Measurements from ENCODE around the gene KRT15. TPM values are rescaled to one million over a fixed set of nuclear protein-coding genes. Genes with fewer than 3 reads are reported as not detected.

Gene KRT15
- total RNA-seq = not detected

DNA sequence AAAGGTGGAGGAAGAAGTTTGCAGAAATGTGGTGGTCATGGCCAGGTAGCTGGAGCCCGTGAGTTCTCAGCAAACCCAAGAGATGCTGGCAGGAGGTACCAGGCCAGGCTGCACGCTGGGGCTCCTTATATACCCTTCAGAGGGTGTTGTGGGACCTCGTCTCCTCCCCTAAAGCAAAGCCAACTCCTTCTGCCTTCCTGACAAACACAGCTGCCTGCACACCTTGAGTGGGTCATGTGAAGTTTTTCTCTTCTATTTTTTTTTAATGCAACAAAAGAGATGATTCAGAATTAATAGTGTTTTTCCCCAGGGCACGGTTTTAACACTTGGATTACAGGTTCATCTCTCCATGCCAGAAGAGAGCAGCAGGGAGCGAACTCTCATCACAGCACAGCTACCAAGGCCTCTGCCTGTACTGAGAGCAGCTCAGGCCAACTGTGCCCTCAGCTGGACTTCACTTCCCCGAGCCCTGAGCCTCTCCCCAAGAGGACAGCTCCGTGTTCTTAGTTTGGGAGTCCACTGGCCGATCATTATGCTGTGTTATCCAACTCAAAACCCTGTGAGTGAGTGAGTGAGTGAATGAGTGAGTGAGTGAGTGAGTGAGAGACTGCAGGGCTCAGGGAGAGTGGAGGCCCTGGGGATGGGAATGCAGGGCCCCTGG is at the start of gene KRT15:
Gene KRT15 (minus strand): TSS at position 102 of the 661 bp plus-strand sequence. CDS start 63 bp downstream, at position 39.
- no peaks in the 10 kb centered on the region for H3K36me3 Mint-ChIP-seq (ENCODE audit: insufficient read depth)
- no peaks in the 10 kb centered on the region for H3K9me3 Mint-ChIP-seq
- H3K27me3 Mint-ChIP-seq (ENCODE audit: low read depth) = peaks cover 2% of the 10 kb centered on the region
- ATAC-seq = no peak
- H3K4me1 Mint-ChIP-seq (ENCODE audit: low read depth) = no peaks in the 10 kb centered on the region
- no peak for DNase-seq
- no peak within 1 kb of the TSS for H3K4me3 Mint-ChIP-seq

DNA sequence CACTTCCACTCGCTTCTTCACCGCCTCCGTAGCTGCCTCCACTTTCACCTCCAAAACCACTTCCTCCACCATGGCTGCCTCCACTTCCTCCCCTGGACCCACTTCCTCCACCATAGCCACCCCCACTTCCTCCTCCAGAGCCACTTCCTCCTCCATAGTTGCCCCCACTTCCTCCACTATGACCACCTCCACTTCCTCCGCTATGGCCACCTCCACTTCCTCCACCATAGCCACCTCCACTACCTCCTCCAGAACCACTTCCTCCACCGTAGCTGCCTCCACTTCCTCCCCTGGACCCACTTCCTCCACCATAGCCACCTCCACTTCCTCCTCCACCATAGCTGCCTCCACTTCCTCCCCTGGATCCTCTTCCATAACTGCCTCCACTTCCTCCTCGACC is 48.6 kb upstream of the KRT15 start:
- no peaks in the 10 kb centered on the region for H3K36me3 Mint-ChIP-seq (ENCODE audit: insufficient read depth)
- peaks cover 7% of the 10 kb centered on the region for H3K9me3 Mint-ChIP-seq
- peaks cover 5% of the 10 kb centered on the region for H3K4me1 Mint-ChIP-seq (ENCODE audit: low read depth)
- DNase-seq (no peak), ATAC-seq (no peak)
- H3K4me3 Mint-ChIP-seq = no peak overlapping the region
- H3K27me3 Mint-ChIP-seq (ENCODE audit: low read depth) = peaks cover 17% of the 10 kb centered on the region

DNA sequence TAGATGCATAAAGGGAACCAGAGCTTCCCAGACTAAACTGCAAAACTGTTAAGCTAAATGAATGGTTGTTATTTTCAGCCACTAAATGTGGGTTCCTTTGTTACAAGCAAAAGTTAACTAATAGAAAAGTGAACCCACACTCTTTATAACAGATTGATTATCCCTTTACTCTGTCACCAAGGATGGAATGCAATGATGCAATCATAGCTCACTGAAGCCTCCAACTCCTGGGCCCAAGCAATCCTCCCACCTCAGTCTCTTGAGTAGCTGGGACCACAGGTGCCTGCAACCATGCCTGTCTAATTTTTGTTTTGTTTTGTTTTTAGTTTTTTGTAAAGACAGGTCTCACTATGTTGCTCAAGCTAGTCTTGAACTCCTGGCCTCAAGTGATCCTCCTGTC is 46.6 kb upstream of the KRT15 start:
- no peak for ATAC-seq

DNA sequence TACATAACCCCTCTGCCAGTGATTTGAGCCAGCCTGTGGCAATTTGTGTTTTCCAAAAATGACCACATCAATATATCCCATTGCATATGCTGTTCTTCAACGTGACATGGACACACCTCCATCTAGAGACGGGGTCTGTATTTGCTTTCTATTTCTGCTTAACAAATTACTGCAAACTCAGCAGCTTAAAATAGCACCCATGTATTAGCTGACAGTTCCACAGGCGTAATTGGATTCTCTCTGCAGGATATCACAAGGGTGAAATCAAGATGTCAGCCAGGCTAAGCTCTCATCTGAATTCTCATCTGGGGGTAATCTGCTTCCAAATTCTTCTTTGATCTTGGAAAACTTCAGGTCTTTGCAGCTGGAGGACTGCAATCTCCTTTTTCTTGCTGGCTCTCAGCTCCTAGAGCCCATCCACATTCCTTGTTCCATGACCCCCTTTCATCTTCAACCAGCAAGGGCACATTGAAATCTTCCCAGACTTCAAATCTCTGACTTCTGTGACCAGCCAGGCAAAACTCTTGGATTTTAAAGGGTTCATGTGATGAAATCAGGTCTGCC is 45.0 kb upstream of the KRT15 start:
- peaks cover 21% of the 10 kb centered on the region for H3K27me3 Mint-ChIP-seq (ENCODE audit: low read depth)
- H3K4me3 Mint-ChIP-seq = no peak overlapping the region
- ATAC-seq = no peak
- no peak for DNase-seq
- no peaks in the 10 kb centered on the region for H3K36me3 Mint-ChIP-seq (ENCODE audit: insufficient read depth)
- peaks cover 7% of the 10 kb centered on the region for H3K9me3 Mint-ChIP-seq
- peaks cover 5% of the 10 kb centered on the region for H3K4me1 Mint-ChIP-seq (ENCODE audit: low read depth)

More for the DNA sequence above, 46.6 kb upstream of the KRT15 start:
- Mint-ChIP-seq H3K9me3 (peaks cover 7% of the 10 kb centered on the region), H3K27me3 (ENCODE audit: low read depth) (peaks cover 14% of the 10 kb centered on the region), H3K4me1 (ENCODE audit: low read depth) (peaks cover 5% of the 10 kb centered on the region), H3K4me3 (no peak overlapping the region), H3K36me3 (ENCODE audit: insufficient read depth) (no peaks in the 10 kb centered on the region)
- DNase-seq = no peak

DNA sequence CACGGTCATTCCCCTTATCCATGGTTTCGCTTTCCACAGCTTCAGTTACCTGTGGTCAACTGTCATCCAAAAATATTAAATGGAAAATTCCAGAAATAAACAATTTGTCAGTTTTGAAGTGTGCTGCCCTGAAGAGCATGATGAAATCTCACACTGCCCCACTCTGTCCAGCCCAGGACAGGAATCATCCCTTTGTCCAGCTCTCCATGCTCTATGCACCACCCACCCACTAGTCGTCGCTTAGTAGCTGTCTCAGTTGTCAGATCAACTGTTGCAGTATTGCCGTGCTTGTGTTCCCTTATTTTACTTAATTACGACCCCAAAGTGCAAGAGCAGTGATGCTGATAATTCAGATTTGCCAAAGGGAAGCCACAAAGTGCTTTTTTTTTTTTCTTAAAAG is 42.9 kb upstream of the KRT15 start:
- no peak for ATAC-seq
- no peak overlapping the region for H3K4me3 Mint-ChIP-seq
- no peaks in the 10 kb centered on the region for H3K36me3 Mint-ChIP-seq (ENCODE audit: insufficient read depth)
- H3K4me1 Mint-ChIP-seq (ENCODE audit: low read depth) = no peaks in the 10 kb centered on the region
- DNase-seq = no peak
- H3K27me3 Mint-ChIP-seq (ENCODE audit: low read depth) = peaks cover 38% of the 10 kb centered on the region
- H3K9me3 Mint-ChIP-seq = no peaks in the 10 kb centered on the region

DNA sequence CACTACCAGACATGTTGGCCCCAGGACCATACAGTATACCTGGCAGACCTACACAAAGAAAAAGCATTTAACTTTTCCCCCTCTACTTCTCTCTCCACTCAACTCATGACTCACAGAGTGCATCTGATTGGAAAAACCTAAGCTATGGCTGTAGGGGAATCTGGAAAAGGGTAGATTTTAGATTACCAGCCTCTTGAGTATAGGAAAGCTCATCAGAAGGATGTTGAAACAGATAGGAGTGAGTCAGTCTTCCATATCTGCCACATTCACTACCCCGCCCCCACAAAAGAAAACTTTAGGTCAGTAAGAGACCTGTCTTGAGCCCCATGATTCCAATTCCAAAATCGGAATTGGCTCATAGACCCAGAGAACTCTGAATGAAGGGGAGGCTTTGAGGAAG is 40.9 kb upstream of the KRT15 start:
- Mint-ChIP-seq H3K27me3 (ENCODE audit: low read depth) (peaks cover 41% of the 10 kb centered on the region), H3K9me3 (no peaks in the 10 kb centered on the region), H3K36me3 (ENCODE audit: insufficient read depth) (no peaks in the 10 kb centered on the region), H3K4me1 (ENCODE audit: low read depth) (no peaks in the 10 kb centered on the region), H3K4me3 (no peak overlapping the region)
- DNase-seq = no peak
- no peak for ATAC-seq

DNA sequence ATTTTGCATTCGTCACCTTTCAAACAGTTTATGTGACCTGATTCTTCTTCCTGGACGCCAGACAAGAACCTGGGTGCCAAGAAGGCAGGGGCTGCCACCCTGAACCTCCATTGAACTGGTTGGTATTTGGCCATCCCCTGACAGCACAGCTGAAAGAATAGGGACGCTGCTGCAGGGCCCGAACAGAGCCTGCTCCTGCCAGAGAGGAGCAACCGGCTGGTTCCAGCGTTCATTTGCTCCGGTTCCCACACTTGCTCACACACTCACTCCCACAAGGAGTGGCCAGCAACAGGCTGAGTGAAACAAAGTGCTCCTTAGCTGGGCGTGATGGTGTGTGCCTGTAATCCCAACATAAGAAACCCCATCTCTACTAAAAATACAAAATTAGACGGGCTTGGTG is 38.2 kb upstream of the KRT15 start:
- H3K36me3 Mint-ChIP-seq (ENCODE audit: insufficient read depth) = no peaks in the 10 kb centered on the region
- peaks cover 45% of the 10 kb centered on the region for H3K27me3 Mint-ChIP-seq (ENCODE audit: low read depth)
- no peaks in the 10 kb centered on the region for H3K9me3 Mint-ChIP-seq
- H3K4me1 Mint-ChIP-seq (ENCODE audit: low read depth) = no peaks in the 10 kb centered on the region
- DNase-seq = no peak
- ATAC-seq = no peak
- H3K4me3 Mint-ChIP-seq = no peak overlapping the region

- ATAC-seq = no peak
- Mint-ChIP-seq H3K36me3 (ENCODE audit: insufficient read depth) (no peaks in the 10 kb centered on the region), H3K9me3 (no peaks in the 10 kb centered on the region), H3K27me3 (ENCODE audit: low read depth) (peaks cover 42% of the 10 kb centered on the region), H3K4me1 (ENCODE audit: low read depth) (no peaks in the 10 kb centered on the region), H3K4me3 (no peak overlapping the region)
- no peak for DNase-seq
These were observed 37.6 kb upstream of the KRT15 start for GRCh38 chr17:41556306-41556705.

DNA sequence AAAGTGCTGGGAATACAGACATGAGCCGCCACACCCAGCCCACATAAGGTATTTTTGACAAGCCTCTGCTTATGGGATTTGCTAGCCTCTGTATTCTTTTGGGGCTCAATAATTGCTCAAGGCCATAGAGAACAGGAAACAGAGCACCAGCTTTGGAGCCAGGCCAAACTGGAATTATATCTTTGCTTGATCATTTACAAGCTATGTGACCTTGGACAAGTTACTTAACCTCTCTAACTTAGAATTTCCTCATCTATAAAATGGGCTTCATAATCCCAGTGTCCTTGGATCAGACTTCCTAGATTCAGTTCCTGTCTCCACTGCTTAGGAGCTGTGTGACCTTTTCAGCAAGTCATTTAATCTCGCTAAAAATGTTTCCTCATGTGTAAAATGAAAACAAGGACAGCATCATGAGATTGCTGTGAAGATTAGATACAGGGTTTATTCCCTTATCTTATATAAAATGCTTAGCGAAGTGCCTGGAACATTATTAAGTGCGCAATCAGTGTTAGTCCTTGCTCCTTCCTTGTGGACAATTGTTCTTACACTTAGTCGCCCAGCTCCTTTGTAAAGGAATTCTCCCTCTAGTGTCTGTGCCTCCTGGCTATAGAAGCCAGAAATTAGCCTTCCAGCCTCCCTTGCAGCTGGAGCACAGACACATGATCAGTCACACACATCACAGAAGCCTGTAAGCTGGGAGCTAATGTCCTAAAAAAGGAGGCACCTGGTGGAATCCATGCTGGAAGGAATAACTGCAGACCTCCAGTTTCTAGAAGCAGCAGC is 36.6 kb upstream of the KRT15 start:
- Mint-ChIP-seq H3K4me3 (no peak overlapping the region), H3K36me3 (ENCODE audit: insufficient read depth) (no peaks in the 10 kb centered on the region), H3K4me1 (ENCODE audit: low read depth) (no peaks in the 10 kb centered on the region), H3K27me3 (ENCODE audit: low read depth) (peaks cover 41% of the 10 kb centered on the region), H3K9me3 (no peaks in the 10 kb centered on the region)
- ATAC-seq (no peak), DNase-seq (no peak)

GRCh38 chr17:41553987-41554680 is 35.4 kb upstream of the KRT15 start:
- peaks cover 6% of the 10 kb centered on the region for H3K4me1 Mint-ChIP-seq (ENCODE audit: low read depth)
- H3K36me3 Mint-ChIP-seq (ENCODE audit: insufficient read depth) = no peaks in the 10 kb centered on the region
- DNase-seq (no peak), ATAC-seq (no peak)
- H3K27me3 Mint-ChIP-seq (ENCODE audit: low read depth) = peaks cover 36% of the 10 kb centered on the region
- no peaks in the 10 kb centered on the region for H3K9me3 Mint-ChIP-seq
- H3K4me3 Mint-ChIP-seq = no peak overlapping the region

DNA sequence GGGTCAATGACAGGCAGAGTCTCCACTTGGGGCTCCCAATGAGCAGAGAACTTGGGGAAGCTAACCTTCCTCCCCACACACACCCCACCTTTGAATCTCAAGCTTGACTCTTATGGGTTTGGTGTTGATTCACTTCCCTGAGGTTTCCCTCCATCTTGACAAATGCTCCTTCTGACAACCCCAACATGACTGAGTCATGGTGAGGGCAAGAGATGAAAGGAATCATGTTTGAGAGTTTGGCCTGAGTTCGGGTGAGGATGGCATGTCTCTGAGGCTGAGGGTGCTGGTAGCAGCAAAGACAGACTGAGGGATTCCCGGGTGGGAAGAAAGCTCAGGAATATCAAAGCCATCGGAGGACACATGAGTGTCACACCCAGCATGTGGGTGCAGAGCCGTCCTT is 34.5 kb upstream of the KRT15 start:
- peaks cover 30% of the 10 kb centered on the region for H3K27me3 Mint-ChIP-seq (ENCODE audit: low read depth)
- H3K36me3 Mint-ChIP-seq (ENCODE audit: insufficient read depth) = no peaks in the 10 kb centered on the region
- peaks cover 14% of the 10 kb centered on the region for H3K4me1 Mint-ChIP-seq (ENCODE audit: low read depth)
- no peak overlapping the region for H3K4me3 Mint-ChIP-seq
- ATAC-seq = no peak
- H3K9me3 Mint-ChIP-seq = no peaks in the 10 kb centered on the region
- no peak for DNase-seq

- no peak for ATAC-seq
- peaks cover 26% of the 10 kb centered on the region for H3K27me3 Mint-ChIP-seq (ENCODE audit: low read depth)
- DNase-seq = no peak
- H3K36me3 Mint-ChIP-seq (ENCODE audit: insufficient read depth) = no peaks in the 10 kb centered on the region
- H3K4me1 Mint-ChIP-seq (ENCODE audit: low read depth) = peaks cover 21% of the 10 kb centered on the region
- H3K4me3 Mint-ChIP-seq = no peak overlapping the region
- no peaks in the 10 kb centered on the region for H3K9me3 Mint-ChIP-seq
These were observed 33.8 kb upstream of the KRT15 start for GRCh38 chr17:41552455-41552854.

- Mint-ChIP-seq H3K36me3 (ENCODE audit: insufficient read depth) (no peaks in the 10 kb centered on the region), H3K9me3 (peaks cover 8% of the 10 kb centered on the region), H3K4me3 (no peak overlapping the region), H3K27me3 (ENCODE audit: low read depth) (peaks cover 17% of the 10 kb centered on the region), H3K4me1 (ENCODE audit: low read depth) (peaks cover 21% of the 10 kb centered on the region)
- no peak for ATAC-seq
- no peak for DNase-seq
These were observed 32.7 kb upstream of the KRT15 start for GRCh38 chr17:41551365-41551764.

DNA sequence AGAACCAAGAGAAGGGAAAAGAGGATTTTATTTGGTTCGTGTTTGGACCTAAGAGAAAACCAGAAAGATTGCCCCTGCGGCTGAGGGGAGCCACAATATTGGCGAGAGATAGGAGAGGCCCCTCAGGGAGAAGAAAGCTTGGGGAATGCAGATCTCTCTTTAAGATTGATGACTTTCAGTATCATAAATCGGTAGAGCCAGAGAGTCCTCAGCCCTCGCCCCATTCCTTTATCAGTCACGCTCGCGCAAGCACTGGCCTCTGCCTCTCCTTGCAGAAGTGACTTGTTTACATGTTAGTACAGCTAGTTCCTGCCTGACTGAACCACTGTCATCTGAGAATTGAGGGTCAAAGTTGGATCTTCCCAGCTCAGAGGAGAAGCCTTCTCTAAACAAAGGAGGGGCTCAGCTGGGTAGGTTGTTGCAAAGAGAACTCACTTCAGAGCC is 30.9 kb upstream of the KRT15 start:
- H3K9me3 Mint-ChIP-seq = peaks cover 8% of the 10 kb centered on the region
- DNase-seq (no peak), ATAC-seq (no peak)
- H3K4me3 Mint-ChIP-seq = no peak overlapping the region
- H3K36me3 Mint-ChIP-seq (ENCODE audit: insufficient read depth) = no peaks in the 10 kb centered on the region
- peaks cover 21% of the 10 kb centered on the region for H3K4me1 Mint-ChIP-seq (ENCODE audit: low read depth)
- H3K27me3 Mint-ChIP-seq (ENCODE audit: low read depth) = peaks cover 14% of the 10 kb centered on the region
